Stomach (tissue), 4 donors: ENCODE measurements around the gene GNLY.

Experiments used
- CTCF ChIP-seq, 7 experiments: fragments of 450-650 bp in 4 of 7; fragments of 200-600 bp in 3 of 7; sonication (generic) in 3 of 7; IDR thresholded peaks; one replicate each; pipeline ENCODE4 v1.5.1; 2016 to 2019; ENCODE audit warnings: antibody characterized with exemption in 7 of 7, control low read depth in 2 of 7, mild to moderate bottlenecking in 1 of 7
- EP300 ChIP-seq: sonication (generic); formaldehyde crosslinking; IDR thresholded peaks from one replicate; pipeline ENCODE4 v1.6.1; 2017; ENCODE audit warnings: antibody characterized with exemption
- POLR2A ChIP-seq, 4 donors: fragments of 450-650 bp; IDR thresholded peaks; one replicate each; pipeline ENCODE4 v1.6.1; 2016; ENCODE audit warnings: antibody characterized with exemption in 4 of 4, control low read depth in 2 of 4, mild to moderate bottlenecking in 1 of 4, moderate library complexity in 1 of 4
- POLR2AphosphoS5 ChIP-seq, 3 donors: sonication (generic); formaldehyde crosslinking; IDR thresholded peaks; one replicate each; pipeline ENCODE4 v1.6.1; 2016; ENCODE audit warnings: antibody characterized with exemption in 3 of 3

DNA sequence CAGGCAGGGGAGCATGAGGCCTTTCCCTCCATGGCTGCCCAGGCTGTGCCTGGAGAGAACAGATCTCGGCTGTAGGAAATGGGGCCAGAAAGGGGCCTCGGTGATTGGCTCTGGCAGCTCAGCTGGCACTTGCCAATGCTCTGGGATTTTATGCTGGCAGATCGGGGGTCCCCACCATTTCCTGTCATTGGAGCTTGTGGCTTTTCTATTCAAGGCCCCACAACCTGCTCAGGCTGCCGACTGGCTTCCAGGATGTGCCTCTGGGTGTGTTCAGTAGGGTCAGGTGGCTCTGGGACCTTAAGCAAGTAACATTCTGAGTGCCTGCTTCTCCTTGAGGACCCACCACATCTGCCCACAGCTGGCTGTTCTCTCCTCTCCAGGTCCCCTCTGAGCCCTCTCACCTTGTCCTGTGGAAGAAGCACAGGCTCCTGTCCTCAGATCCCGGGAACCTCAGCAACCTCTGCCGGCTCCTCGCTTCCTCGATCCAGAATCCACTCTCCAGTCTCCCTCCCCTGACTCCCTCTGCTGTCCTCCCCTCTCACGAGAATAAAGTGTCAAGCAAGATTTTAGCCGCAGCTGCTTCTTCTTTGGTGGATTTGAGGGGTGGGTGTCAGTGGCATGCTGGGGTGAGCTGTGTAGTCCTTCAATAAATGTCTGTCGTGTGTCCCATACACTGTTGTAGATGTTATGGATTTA, 4.2 kb downstream of the GNLY start:
- TF ChIP-seq POLR2A (IDR thresholded peaks at IDR 0.05) (no peak), CTCF (IDR thresholded peaks at IDR 0.05) (no peak), POLR2AphosphoS5 (IDR thresholded peaks at IDR 0.05) (no peak), EP300 (no peak)
